Sigmoid colon (tissue), 7 donors: ENCODE data around the gene HADHA. TPM values are rescaled to one million over a fixed set of nuclear protein-coding genes. Genes with fewer than 3 reads are reported as not detected.

Experiments used
- DNase-seq: peaks from one replicate; pipeline ENCODE4 v3.0.0-alpha.2; 2019
- H3K27ac ChIP-seq, 4 donors: fragments of 200-600 bp; sonication (generic); one replicate each; pipeline ENCODE4 v1.5.1; 2016 to 2019; ENCODE audit warnings: mild to moderate bottlenecking in 1 of 4
- H3K27me3 ChIP-seq, 3 donors: fragments of 200-600 bp; sonication (generic); one replicate each; pipeline ENCODE4 v1.5.1; 2019; ENCODE audit warnings: mild to moderate bottlenecking in 1 of 3
- H3K36me3 ChIP-seq, 4 donors: fragments of 200-600 bp; sonication (generic); one replicate each; pipeline ENCODE4 v1.5.1; 2016 to 2019
- H3K4me1 ChIP-seq, 4 donors: fragments of 200-600 bp; sonication (generic); one replicate each; pipeline ENCODE4 v1.5.1; 2017 to 2019
- H3K4me3 ChIP-seq, 4 donors: fragments of 200-600 bp; sonication (generic); one replicate each; pipeline ENCODE4 v1.5.1; 2017 to 2019; ENCODE audit warnings: mild to moderate bottlenecking in 2 of 4, moderate library complexity in 1 of 4
- H3K9me3 ChIP-seq, 4 donors: fragments of 200-600 bp in 3 of 4; sonication (generic) in 3 of 4; one replicate each; pipeline versions ENCODE4 v1.5.1 to v1.6.1; 2013 to 2019
- CTCF ChIP-seq, 4 experiments: fragments of 450-650 bp in 3 of 4; fragments of 200-600 bp in 1 of 4; IDR thresholded peaks; one replicate each; pipeline ENCODE4 v1.5.1; 2016 to 2019; ENCODE audit warnings: antibody characterized with exemption in 4 of 4, mild to moderate bottlenecking in 3 of 4, moderate library complexity in 2 of 4
- EP300 ChIP-seq, 4 donors: sonication (generic); formaldehyde crosslinking; IDR thresholded peaks; one replicate each; pipeline ENCODE4 v1.6.1; 2017; ENCODE audit warnings: antibody characterized with exemption in 4 of 4
- POLR2A ChIP-seq, 2 donors: fragments of 450-650 bp; IDR thresholded peaks; one replicate each; pipeline ENCODE4 v1.6.1; 2016; ENCODE audit warnings: antibody characterized with exemption in 2 of 2, mild to moderate bottlenecking in 2 of 2, moderate library complexity in 2 of 2
- POLR2AphosphoS5 ChIP-seq, 4 donors: sonication (generic); formaldehyde crosslinking; IDR thresholded peaks; one replicate each; pipeline ENCODE4 v1.6.1; 2017; ENCODE audit warnings: antibody characterized with exemption in 4 of 4
- WGBS, 2 donors: extraction: QIAGEN DNeasy Blood & Tissue Kit; methylation state at CpG; one replicate each; pipeline ENCODE4 v1.1.7; 2013; 5-methylcytosine and 5-hydroxymethylcytosine counted together
- intact Hi-C: fragments of 100-400 bp; cut with DNase I; formaldehyde crosslinking; loops from one replicate; pipeline ENCODE4 v1.15.1; 2023
- polyA plus RNA-seq, 3 donors: library from polyadenylated mRNA; stranded (reverse); fragments of 200-250 nt; gene quantifications; one replicate each; pipeline ENCODE4 v1.2.3, GENCODE V29; 2013
- total RNA-seq, 4 donors: library from RNA; depleted of rRNA; stranded (reverse); fragments of >200 nt; gene quantifications; one replicate each; pipeline ENCODE4 v1.1.0, GENCODE V29; 2016
- donor health status: healthy with polysubstance abuse.
- donor health status: Bipolar disorder and iron deficiency.
- donor health status: healthy.

Gene HADHA
- total and polyA plus RNA-seq, 7 donors, result 96.7 to 148 (median 122) TPM

GRCh38 chr2:26202981-26203490, 41.4 kb downstream of the HADHA start:
- DNase-seq, result no peak
- TF ChIP-seq POLR2A (IDR thresholded peaks at IDR 0.05), result no peak
- no peak for TF ChIP-seq POLR2AphosphoS5 (IDR thresholded peaks at IDR 0.05)
- no peak for TF ChIP-seq CTCF (IDR thresholded peaks at IDR 0.05)
- intact Hi-C loops, result no loop called here
- WGBS, 2 donors, result 70 to 83% methylated on average over 1 of the region's 1 CpG
- Histone ChIP-seq H3K4me1 (peaks cover 0 to 8% (median 0%) of the 10 kb centered on the region in 4 donors), H3K27me3 (no peaks in the 10 kb centered on the region), H3K36me3 (peaks cover 11 to 86% (median 39%) of the 10 kb centered on the region in 4 donors), H3K9me3 (no peaks in the 10 kb centered on the region), H3K4me3 (no peak overlapping the region), H3K27ac (no peak overlapping the region)

DNA sequence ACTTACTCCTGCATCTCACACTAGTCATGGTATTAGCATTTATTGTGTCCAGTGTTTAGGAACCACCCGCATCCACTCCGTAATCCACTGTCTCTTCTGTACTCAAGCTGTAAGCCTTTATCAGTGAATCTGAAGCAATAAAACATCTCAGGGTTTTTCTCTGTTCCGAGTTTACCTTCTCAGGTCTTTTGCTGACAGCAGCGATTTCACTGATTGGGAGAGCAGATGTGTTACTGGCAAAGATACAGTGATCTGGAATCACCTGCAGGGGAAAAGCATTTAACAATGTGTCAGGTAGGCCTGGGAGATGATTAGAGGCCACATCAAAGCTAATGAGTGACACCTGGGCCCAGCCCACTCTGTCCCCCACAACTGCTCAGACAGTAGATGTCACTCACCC, 46.9 kb downstream of the HADHA start:
- H3K27me3 ChIP-seq, result no peaks in the 10 kb centered on the region
- intact Hi-C loops, result no loop called here
- DNase-seq, result no peak
- no peak overlapping the region for H3K4me3 ChIP-seq
- no peak overlapping the region for H3K27ac ChIP-seq
- 78 to 93% methylated on average over 4 of the region's 4 CpGs for WGBS, 2 donors
- H3K36me3 ChIP-seq, result peaks cover 30 to 97% (median 59%) of the 10 kb centered on the region in 4 donors
- no peaks in the 10 kb centered on the region for H3K9me3 ChIP-seq
- no peak for TF ChIP-seq POLR2AphosphoS5 (IDR thresholded peaks at IDR 0.05)
- TF ChIP-seq CTCF (IDR thresholded peaks at IDR 0.05), result no peak
- H3K4me1 ChIP-seq, result peaks cover 0 to 8% (median 0%) of the 10 kb centered on the region in 4 donors

- intact Hi-C loops, result no loop called here
- Histone ChIP-seq H3K27me3 (no peaks in the 10 kb centered on the region), H3K36me3 (peaks cover 30 to 97% (median 53%) of the 10 kb centered on the region in 4 donors), H3K9me3 (no peaks in the 10 kb centered on the region), H3K4me1 (peaks cover 0 to 8% (median 0%) of the 10 kb centered on the region in 4 donors), H3K4me3 (no peak overlapping the region), H3K27ac (no peak overlapping the region)
- TF ChIP-seq POLR2A (IDR thresholded peaks at IDR 0.05) (no peak), POLR2AphosphoS5 (IDR thresholded peaks at IDR 0.05) (no peak), EP300 (IDR thresholded peaks at IDR 0.05) (no peak), CTCF (IDR thresholded peaks at IDR 0.05) (no peak)
- DNase-seq, result no peak
- WGBS, 2 donors, result 79 to 86% methylated on average over 9 of the region's 9 CpGs
Measured at GRCh38 chr2:26196683-26197418, 47.6 kb downstream of the HADHA start.

DNA sequence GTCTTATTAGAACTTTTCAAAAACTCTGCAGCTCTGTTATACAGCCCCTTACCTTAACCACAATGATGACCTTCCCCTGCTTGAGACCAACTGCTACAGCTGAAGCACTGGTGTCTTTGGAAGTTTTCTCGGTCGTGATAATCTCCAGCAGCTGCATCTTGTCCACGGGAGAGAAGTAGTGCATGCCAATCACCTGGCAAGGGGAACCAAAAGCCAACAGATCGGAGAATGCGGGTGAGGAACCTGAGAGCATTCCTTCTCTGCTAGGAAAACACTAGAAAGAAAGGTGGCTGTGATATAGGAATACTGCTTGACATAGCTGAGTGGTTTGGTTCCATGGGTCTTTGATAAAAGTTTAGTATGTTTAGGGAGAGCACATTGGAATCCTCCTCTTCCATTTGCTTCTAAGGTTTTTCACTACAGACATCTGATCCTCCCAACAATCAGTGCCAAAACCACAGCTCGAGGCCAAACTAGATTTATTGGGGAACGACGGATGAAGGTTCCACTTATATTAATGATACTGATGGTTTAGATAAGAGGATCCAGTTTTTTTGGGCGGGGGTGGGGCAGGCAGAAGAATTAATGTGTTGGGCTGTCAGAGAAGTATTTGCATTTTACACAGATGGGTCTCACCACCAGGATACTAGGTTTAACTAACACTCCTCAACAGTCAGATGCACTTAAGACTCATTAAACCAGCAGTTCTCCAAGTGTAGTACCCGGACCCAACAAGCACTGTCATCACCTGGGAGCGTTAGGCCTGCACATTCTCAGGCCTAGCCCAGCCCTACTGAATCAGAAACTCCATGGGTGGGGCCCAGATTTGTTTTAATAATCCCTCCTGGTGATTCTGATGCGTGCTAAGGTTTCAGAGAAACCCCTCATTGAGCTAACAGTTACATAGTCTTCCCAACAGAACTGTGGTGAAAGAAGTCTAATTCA, 49.1 kb downstream of the HADHA start:
- intact Hi-C loops, result no loop called here
- Histone ChIP-seq H3K4me3 (no peak overlapping the region), H3K9me3 (no peaks in the 10 kb centered on the region), H3K36me3 (peaks cover 30 to 98% (median 52%) of the 10 kb centered on the region in 4 donors), H3K27ac (no peak overlapping the region), H3K27me3 (no peaks in the 10 kb centered on the region), H3K4me1 (peaks cover 0 to 8% (median 0%) of the 10 kb centered on the region in 4 donors)
- 88 to 91% methylated on average over 12 of the region's 12 CpGs for WGBS, 2 donors
- TF ChIP-seq EP300 (IDR thresholded peaks at IDR 0.05) (no peak), POLR2A (IDR thresholded peaks at IDR 0.05) (no peak), CTCF (IDR thresholded peaks at IDR 0.05) (no peak), POLR2AphosphoS5 (IDR thresholded peaks at IDR 0.05) (no peak)
- no peak for DNase-seq
